Measurements from ENCODE around the gene STK26. TPM values are rescaled to one million over a fixed set of nuclear protein-coding genes. Genes with fewer than 3 reads are reported as not detected.

STK26 gene
- total and polyA plus RNA-seq, 2 of the 4 experiments (the other 2 are of a cell fraction), result 0.17 to 0.18 TPM

GRCh38 chrX:132046533-132046932, 23.4 kb downstream of the STK26 start:
- no peak for DNase-seq
- Histone ChIP-seq H2BK5ac (ENCODE audit: low read depth, low read length, poor library complexity, severe bottlenecking) (no peak overlapping the region), H3K79me1 (ENCODE audit: low read depth in 1 of 2, low read length in 2 of 2) (no peaks in the 10 kb centered on the region), H4K20me1 (ENCODE audit: insufficient read depth, low read length) (no peaks in the 10 kb centered on the region), H3K27ac (ENCODE audit: insufficient read depth, low read length) (no peak overlapping the region), H3K4me3 (ENCODE audit: insufficient read depth, low read depth, low read length) (no peak overlapping the region), H3K9ac (ENCODE audit: low read depth, low read length) (no peak overlapping the region), H3K27me3 (ENCODE audit: control insufficient read depth, insufficient read depth, low read length) (no peaks in the 10 kb centered on the region; the same call in 1 of the 2 replicates), H2BK15ac (ENCODE audit: low read depth, low read length) (no peak overlapping the region), H3K4ac (ENCODE audit: low read depth, low read length) (no peak overlapping the region), H2BK120ac (ENCODE audit: low read depth, low read length) (no peak overlapping the region), H4K8ac (ENCODE audit: low read depth in 2 of 2, low read length in 2 of 2) (no peak overlapping the region), H2AK9ac (replicated peaks; ENCODE audit: low read depth, low read length, poor library complexity) (no peak overlapping the region), H3K23ac (ENCODE audit: low read depth, low read length) (no peak overlapping the region), H3K14ac (replicated peaks; ENCODE audit: low read depth, low read length) (no peak overlapping the region), H3K36me3 (ENCODE audit: control insufficient read depth, insufficient read depth, low read length) (no peaks in the 10 kb centered on the region), H2AK5ac (ENCODE audit: low read depth, low read length) (no peak overlapping the region), H3K4me1 (ENCODE audit: control insufficient read depth, insufficient read depth, low read length) (no peaks in the 10 kb centered on the region), H4K5ac (ENCODE audit: low read depth, low read length) (no peak overlapping the region), H3K4me2 (ENCODE audit: low read depth, low read length) (no peak overlapping the region), H3K18ac (ENCODE audit: low read depth, low read length) (no peak overlapping the region), H2AFZ (replicated peaks; ENCODE audit: low read length, poor library complexity) (no peak overlapping the region), H3K9me1 (ENCODE audit: insufficient read depth, low read length) (no peaks in the 10 kb centered on the region), H3K56ac (ENCODE audit: extremely low read depth, insufficient read depth, low read length) (no peak overlapping the region), H4K91ac (ENCODE audit: insufficient read depth, low read depth, low read length) (no peak overlapping the region), H2BK20ac (ENCODE audit: low read depth, low read length) (no peak overlapping the region), H3K9me3 (ENCODE audit: control insufficient read depth, insufficient read depth, low read length) (no peaks in the 10 kb centered on the region)
- no CpG with 5 or more reads among the region's 2 CpGs for WGBS, 2 experiments (ENCODE audit: extremely low coverage in 2 of 2, insufficient read length in 1 of 2)
- BruUV-seq (replicated peaks), result no TSS peak
- in situ Hi-C loops (cut with MboI; ENCODE audit: low sequenced_read_pairs), result no loop called here
- intact Hi-C loops (cut with micrococcal nuclease), result no loop called here
- dilution Hi-C loops (cut with HindIII; ENCODE audit: low sequenced_read_pairs, unreplicated experiment), result no loop called here
- no peak for TF ChIP-seq MAZ (IDR thresholded peaks at IDR 0.05; ENCODE audit: borderline replicate concordance, low read depth, low read length)
- TF ChIP-seq RCOR1 (IDR thresholded peaks at IDR 0.05; ENCODE audit: insufficient replicate concordance, low read length), result no peak
- TF ChIP-seq FOS (IDR thresholded peaks at IDR 0.05; ENCODE audit: low read depth, low read length), result no peak
- TF ChIP-seq MAFK (IDR thresholded peaks at IDR 0.05; ENCODE audit: low read depth, low read length), result no peak
- TF ChIP-seq MXI1 (IDR thresholded peaks at IDR 0.05; ENCODE audit: borderline replicate concordance, low read depth, low read length), result no peak
- no peak for TF ChIP-seq CHD1 (IDR thresholded peaks at IDR 0.05; ENCODE audit: low read depth, low read length)
- TF ChIP-seq RFX5 (IDR thresholded peaks at IDR 0.05; ENCODE audit: low read depth, low read length), result no peak
- no peak for TF ChIP-seq USF2 (IDR thresholded peaks at IDR 0.05; ENCODE audit: low read depth, low read length)
- no peak for TF ChIP-seq CTCF (conservative IDR thresholded peaks at IDR 0.05; ENCODE audit: low read depth, low read length)
- no peak for TF ChIP-seq BHLHE40 (IDR thresholded peaks at IDR 0.05; ENCODE audit: low read depth, low read length)
- no peak for TF ChIP-seq SMC3 (IDR thresholded peaks at IDR 0.05; ENCODE audit: low read depth, low read length)
- POLR2A ChIA-PET (ENCODE audit: unreplicated experiment), result no interaction called here
- no peak for ATAC-seq (ENCODE audit: low read depth)
- CTCF ChIA-PET, result no interaction called here
